ENCODE data around the gene SMYD3.

DNA sequence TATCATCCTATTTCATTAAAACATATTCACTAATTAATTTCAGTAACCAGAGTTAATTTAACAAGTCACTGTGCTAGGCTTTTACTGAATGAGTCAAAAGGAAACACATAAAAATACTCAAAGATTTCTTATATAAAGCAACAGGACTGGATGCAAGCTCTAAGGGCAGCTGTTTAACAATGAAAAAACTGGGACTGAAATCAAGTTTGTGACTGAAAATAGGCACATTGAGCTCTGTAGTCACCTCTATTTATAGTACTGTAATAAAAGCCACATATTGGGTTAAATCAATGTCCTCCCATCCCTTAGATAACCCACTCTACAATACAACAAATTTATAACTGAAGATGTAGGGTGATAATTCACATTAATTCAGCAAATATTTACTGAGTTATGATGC lies 52.4 kb downstream of the SMYD3 start:
- TF ChIP-seq CTCF (IDR thresholded peaks at IDR 0.05) = no peak
- no peak for TF ChIP-seq POLR2A (IDR thresholded peaks at IDR 0.05)
